BE2C (cell line): ENCODE data around the gene PHLDB2.

ENCODE experiments used
- DNase-seq: peaks from one replicate; pipeline ENCODE4 v3.0.0-alpha.2; 2020
- H3K27me3 ChIP-seq: fragments of 250-450 bp; sonication (Bioruptor Pico); 2 replicates; pipeline ENCODE4 v1.5.1; 2020; ENCODE audit warnings: mild to moderate bottlenecking
- H3K36me3 ChIP-seq: fragments of 250-450 bp; sonication (Bioruptor Pico); 2 replicates; pipeline ENCODE4 v1.5.1; 2020; ENCODE audit warnings: mild to moderate bottlenecking
- H3K4me1 ChIP-seq: fragments of 250-450 bp; sonication (Bioruptor Pico); 2 replicates; pipeline ENCODE4 v1.5.1; 2020
- H3K4me3 ChIP-seq: 2 replicates; pipeline ENCODE4 v1.5.1; 2011; ENCODE audit warnings: low read depth, low read length
- H3K9me3 ChIP-seq: fragments of 250-450 bp; sonication (Bioruptor Pico); 2 replicates; pipeline ENCODE4 v1.5.1; 2020
- TF ChIP-seq, protein P1 (sequence below): IDR thresholded peaks from 2 replicates; pipeline ENCODE4 v1.5.1; 2012; ENCODE audit warnings: mild to moderate bottlenecking, low read depth, low read length

PHLDB2 gene

DNA sequence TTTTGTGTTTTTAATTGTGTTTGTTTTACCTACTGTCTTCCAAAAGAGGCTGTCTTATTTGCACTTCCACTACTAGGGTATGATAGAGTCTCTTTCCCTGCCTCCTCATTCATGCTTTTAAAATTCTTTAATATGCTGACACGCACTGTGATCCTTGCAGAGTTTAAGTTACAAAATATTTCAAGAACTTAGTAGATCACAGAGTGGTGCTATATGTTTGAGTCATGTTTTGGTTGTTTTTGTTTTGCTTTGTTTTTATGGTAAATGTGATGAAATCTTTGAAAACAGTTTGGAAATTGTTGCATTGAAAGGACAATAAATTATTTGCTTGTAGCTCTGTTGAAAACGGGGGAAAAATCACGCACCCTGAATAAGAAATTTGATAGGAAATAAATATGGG is 113.8 kb downstream of the PHLDB2 start:
- no peak for DNase-seq
- H3K36me3 ChIP-seq, result no peaks in the 10 kb centered on the region
- peaks cover 18% of the 10 kb centered on the region for H3K27me3 ChIP-seq
- no peaks in the 10 kb centered on the region for H3K4me1 ChIP-seq
- no peak overlapping the region for H3K4me3 ChIP-seq
- TF ChIP-seq, protein P1, sequence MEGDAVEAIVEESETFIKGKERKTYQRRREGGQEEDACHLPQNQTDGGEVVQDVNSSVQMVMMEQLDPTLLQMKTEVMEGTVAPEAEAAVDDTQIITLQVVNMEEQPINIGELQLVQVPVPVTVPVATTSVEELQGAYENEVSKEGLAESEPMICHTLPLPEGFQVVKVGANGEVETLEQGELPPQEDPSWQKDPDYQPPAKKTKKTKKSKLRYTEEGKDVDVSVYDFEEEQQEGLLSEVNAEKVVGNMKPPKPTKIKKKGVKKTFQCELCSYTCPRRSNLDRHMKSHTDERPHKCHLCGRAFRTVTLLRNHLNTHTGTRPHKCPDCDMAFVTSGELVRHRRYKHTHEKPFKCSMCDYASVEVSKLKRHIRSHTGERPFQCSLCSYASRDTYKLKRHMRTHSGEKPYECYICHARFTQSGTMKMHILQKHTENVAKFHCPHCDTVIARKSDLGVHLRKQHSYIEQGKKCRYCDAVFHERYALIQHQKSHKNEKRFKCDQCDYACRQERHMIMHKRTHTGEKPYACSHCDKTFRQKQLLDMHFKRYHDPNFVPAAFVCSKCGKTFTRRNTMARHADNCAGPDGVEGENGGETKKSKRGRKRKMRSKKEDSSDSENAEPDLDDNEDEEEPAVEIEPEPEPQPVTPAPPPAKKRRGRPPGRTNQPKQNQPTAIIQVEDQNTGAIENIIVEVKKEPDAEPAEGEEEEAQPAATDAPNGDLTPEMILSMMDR, result no peak
- H3K9me3 ChIP-seq, result no peaks in the 10 kb centered on the region

DNA sequence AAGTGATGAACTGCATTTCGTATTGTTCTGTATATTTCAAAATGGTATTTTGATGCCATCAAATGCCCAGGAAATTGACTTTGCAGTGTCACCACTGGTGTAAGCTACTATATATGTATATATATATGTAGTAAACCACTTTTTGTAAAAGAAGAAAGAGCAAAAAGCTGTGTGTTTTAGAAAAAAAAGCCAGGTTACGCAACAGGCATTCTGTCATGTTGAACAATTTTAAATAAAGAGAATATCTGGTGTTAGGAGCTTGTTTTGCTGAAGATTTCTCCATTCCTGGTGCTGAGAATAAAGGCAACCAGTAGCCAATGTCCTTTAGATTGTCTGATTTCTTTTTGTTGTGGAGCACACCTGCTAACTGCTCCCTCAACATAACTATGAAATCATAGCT is 116.1 kb downstream of the PHLDB2 start:
- Histone ChIP-seq H3K4me1 (no peaks in the 10 kb centered on the region), H3K9me3 (no peaks in the 10 kb centered on the region), H3K27me3 (no peaks in the 10 kb centered on the region; the same call in 1 of the 2 replicates), H3K36me3 (no peaks in the 10 kb centered on the region), H3K4me3 (no peak overlapping the region)
- TF ChIP-seq, protein P1, result no peak
- no peak for DNase-seq

DNA sequence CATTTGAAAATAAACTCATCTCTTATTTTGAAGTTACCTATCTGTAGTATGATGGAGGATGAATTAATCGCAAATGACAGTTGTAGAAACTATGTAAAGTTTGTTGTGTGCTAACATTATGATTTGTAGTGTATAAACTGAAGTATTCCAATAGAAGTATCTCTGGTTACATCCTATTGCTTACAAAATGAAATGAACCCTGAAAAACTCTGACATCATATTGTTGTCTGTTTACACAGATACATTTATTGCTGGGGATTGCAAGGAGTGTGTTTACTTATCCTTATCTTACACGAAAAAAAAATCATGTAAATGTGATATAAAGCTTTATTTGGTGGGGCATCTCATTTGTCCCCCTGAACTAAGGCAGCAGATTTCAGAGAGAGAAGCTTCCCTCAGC is 117.2 kb downstream of the PHLDB2 start:
- Histone ChIP-seq H3K27me3 (no peaks in the 10 kb centered on the region; the same call in 1 of the 2 replicates), H3K9me3 (no peaks in the 10 kb centered on the region), H3K4me3 (no peak overlapping the region), H3K36me3 (no peaks in the 10 kb centered on the region), H3K4me1 (no peaks in the 10 kb centered on the region)
- TF ChIP-seq, protein P1, result no peak
- DNase-seq, result no peak

DNA sequence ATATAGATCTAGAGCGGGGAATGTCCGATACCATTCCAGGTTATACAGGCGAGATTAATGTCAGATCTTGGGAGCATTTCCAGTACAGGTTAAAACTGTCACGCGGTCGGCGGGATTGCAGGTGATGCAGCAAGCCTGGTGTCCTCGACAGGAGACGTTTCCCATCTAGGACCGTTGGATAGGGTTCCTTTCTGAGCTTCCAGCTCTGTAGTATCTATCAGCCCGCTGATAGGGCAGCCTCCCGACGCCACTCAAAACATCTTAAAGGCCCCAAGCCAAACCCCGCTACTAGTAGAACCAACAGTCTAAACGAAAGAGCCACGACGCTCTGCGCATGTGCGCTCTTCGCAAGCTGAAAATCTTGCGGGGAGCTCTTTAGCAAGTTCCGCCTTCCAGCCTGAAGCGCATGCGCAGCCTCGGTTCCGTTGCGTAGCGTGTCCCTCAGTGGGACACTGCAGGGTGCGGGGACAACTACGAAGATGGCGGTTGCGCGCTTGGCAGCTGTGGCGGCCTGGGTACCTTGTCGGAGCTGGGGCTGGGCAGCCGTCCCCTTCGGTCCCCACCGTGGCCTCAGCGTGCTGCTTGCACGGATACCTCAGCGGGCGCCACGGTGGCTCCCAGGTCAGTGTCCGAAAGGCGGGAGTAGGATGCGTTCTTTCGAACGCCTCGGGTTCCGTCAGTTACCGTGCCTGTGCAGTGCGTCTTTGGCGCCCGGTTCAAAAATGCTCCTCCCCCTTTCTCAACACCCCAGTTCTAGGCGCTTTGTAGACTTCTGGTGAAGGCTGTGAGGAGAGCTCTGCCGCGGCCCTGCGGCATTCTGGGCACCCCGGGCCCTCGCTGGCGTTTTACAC is 119.7 kb downstream of the PHLDB2 start, which contains the start of gene ABHD10:
Gene ABHD10 (plus strand): TSS at position 444 of the 851 bp plus-strand sequence. CDS start 36 bp downstream, at position 480.
- Histone ChIP-seq H3K4me3 (peak within 1 kb of the TSS; percentile 86), H3K36me3 (no peaks in the 10 kb centered on the region), H3K4me1 (no peaks in the 10 kb centered on the region), H3K9me3 (no peaks in the 10 kb centered on the region), H3K27me3 (no peaks in the 10 kb centered on the region; the same call in 1 of the 2 replicates)
- peak; percentile 96 for DNase-seq
- TF ChIP-seq, protein P1, result no peak

DNA sequence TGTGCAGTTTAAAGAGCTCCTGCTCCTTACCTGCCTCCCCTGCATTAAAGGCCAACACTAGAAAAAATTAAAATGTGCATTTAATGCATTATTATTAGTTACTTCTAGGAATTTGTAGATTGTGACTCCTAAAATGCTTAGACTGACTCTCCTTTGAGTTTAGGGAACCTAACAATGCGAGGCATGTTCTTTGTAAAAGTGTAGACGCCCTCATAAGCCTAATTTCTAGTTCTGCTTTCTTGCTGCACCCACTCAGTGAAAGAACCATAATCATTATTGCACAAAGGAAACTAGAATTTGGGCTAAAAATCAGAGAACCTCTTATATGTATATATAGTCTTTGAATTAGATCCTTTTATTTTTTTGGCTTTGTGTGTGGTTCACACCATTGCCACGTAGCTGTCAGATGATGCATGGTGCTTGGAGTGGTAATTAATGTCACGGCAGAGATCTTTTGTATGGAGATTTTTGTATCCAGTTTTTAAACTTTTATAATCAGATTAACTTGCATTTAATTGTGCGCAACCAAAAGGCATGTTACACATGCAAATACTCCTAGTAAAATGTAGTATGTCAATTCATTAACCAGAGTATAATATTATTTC is 120.5 kb downstream of the PHLDB2 start:
- Histone ChIP-seq H3K9me3 (no peaks in the 10 kb centered on the region), H3K4me1 (no peaks in the 10 kb centered on the region), H3K36me3 (no peaks in the 10 kb centered on the region), H3K4me3 (peak overlapping the region; percentile 86), H3K27me3 (no peaks in the 10 kb centered on the region)
- DNase-seq, result no peak
- TF ChIP-seq, protein P1, result no peak
